GM10248 (cell line): Measurements from ENCODE around the gene COQ8A.

Experiments
- CTCF ChIA-PET: fragments of 300-600 bp; sonication (Branson Sonifier 250); formaldehyde crosslinking; extraction: SDS; loops from one replicate; lab custom pipeline; 2021; ENCODE audit warnings: antibody characterized with exemption; lab: Yijun Ruan, JAX
- POLR2A ChIA-PET: fragments of 350-650 bp; sonication (Branson Sonifier 250); formaldehyde crosslinking; extraction: SDS; loops from one replicate; lab custom pipeline; 2020; ENCODE audit warnings: antibody characterized with exemption; lab: Yijun Ruan, JAX
- DNase-seq: peaks from one replicate; pipeline ENCODE4 v3.0.0; 2012; ENCODE audit errors: extremely low spot score
- TF ChIP-seq, protein P1 (sequence below): IDR thresholded peaks from 2 replicates; pipeline ENCODE4 v1.5.1; 2012; ENCODE audit warnings: mild to moderate bottlenecking, low read depth; ENCODE audit errors: extremely low read depth, missing control alignments, control extremely low read depth

COQ8A gene

DNA sequence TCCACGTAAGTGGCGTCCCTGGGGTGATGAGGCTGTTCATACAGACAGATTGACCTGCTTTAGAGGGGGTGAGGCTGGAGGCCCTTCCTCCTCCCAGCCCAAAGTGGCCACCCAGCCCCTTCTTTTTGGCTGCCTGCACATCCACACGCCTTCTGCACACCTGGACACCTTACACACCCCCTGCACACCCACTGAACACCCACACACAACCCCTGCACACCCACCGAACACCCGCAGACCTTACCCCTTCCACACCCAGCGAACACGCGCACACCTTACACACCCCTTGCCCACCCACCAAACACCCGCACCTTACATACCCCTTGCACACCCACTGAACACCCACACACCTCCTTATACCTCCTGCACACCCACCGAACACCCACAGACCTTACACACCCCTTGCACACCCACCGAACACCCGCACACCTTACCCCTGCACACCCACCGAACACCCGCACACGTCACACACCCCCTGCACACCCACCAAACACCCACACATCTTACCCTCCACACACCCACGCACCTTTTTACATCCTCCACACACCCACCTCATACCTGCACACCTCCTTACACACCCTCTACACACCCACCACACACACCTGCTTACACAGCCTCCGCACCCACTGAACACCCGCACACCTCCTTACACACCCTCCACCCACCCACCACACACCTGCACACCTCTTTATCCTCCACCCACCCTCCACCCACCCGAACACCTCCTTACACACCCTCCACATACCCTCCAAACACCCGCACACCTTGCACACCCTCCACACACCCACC, 37.7 kb downstream of the COQ8A start:
- no peak for DNase-seq
- CTCF ChIA-PET: no interaction called here
- POLR2A ChIA-PET: no interaction called here
- TF ChIP-seq, protein P1, sequence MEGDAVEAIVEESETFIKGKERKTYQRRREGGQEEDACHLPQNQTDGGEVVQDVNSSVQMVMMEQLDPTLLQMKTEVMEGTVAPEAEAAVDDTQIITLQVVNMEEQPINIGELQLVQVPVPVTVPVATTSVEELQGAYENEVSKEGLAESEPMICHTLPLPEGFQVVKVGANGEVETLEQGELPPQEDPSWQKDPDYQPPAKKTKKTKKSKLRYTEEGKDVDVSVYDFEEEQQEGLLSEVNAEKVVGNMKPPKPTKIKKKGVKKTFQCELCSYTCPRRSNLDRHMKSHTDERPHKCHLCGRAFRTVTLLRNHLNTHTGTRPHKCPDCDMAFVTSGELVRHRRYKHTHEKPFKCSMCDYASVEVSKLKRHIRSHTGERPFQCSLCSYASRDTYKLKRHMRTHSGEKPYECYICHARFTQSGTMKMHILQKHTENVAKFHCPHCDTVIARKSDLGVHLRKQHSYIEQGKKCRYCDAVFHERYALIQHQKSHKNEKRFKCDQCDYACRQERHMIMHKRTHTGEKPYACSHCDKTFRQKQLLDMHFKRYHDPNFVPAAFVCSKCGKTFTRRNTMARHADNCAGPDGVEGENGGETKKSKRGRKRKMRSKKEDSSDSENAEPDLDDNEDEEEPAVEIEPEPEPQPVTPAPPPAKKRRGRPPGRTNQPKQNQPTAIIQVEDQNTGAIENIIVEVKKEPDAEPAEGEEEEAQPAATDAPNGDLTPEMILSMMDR: no peak

DNA sequence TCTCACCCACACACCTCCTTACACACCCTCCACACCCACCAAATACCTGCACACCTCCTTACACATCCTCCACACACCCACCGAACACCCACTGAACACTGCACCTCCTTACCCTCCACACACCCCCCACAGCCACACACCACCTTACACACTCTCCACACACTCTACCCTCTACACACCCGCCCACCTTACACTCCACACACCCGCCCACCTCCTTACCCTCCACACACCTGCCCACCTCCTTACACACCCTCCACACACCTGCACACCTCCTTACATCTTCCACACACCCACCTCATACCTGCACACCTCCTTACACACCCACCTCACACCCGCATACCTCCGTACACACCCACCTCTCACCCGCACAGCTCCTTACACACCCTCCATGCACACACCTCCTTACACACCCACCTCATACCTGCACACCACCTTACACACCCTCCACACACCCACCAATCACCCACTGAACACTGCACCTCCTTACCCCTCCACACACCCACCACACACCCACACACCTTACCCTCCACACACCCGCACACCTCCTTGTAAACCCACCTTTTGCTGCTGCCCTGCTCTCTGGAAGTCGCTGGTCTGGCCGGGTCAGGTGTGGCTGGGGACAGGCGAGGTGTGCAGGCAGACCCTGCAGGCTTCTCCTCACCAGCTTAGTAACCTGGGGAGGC, 38.5 kb downstream of the COQ8A start:
- POLR2A ChIA-PET: no interaction called here

GRCh38 chr1:226979115-226979516, 39.0 kb downstream of the COQ8A start:
- POLR2A ChIA-PET: no interaction called here
- CTCF ChIA-PET: interaction anchor here (1.1 kb wide), 1 partner anchor 65 kb away, joined by 4 read pairs; no protein-coding TSS in a partner anchor
- TF ChIP-seq, protein P1: no peak
- no peak for DNase-seq

More for the DNA sequence above, 38.5 kb downstream of the COQ8A start:
- TF ChIP-seq, protein P1: no peak
- no peak for DNase-seq
- CTCF ChIA-PET: no interaction called here

DNA sequence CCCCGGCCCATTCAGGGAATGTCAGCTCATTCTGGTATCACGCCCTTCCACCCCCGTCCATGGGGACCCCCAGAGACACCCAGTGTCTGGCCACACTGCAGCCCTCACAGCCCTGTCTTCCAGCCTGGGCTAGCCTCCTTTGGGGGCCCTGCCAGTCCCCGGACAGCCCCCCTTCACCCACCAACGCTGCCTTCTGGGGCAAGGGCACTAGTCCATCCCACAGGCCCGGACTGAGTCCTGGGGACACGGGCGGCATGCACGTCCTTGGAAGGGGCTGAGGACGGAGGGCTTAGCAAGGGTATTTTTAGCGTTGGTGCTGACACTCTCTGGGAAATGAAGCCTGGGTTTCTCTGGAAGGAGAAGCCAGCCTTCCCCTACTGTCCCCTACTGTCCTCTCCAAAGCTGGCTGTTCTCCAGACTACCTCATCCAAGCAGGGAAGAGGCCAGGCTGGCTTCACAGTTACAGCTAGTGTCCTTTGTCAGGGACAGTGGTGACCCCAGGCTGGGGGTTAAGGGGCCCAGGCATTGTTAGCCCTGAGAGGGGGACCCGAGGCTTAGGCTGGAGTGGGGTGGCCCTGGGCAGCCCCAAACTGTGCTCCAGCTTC, 39.5 kb downstream of the COQ8A start:
- TF ChIP-seq, protein P1: no peak
- ChIA-PET POLR2A (no interaction called here), CTCF (interaction anchor here (1.1 to 1.2 kb wide), 2 partner anchors 12 to 66 kb away, joined by 3 to 4 read pairs; no protein-coding TSS in a partner anchor)
- no peak for DNase-seq

DNA sequence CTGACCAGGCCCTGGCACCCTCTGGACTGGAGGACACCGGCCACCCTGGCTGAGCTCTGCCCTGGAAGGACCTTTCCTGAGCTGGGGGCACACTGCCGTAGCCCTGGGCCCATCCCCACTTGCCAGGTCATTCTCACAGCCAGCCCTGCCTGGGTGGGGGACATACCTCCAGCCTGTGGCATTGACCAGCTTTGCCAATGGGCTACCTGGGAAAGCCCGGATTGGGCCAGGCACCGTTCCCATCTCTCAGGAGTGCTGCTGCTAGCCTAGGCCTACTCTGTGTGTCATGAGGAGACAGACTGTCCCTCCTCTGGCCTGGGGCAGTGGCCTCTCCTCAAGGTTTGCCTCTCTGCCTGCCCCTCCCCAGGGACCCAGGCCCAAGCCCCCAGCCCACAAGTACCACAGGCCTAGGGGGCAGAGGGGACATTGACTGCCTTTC, 40.0 kb downstream of the COQ8A start:
- CTCF ChIA-PET: interaction anchor here (1.1 to 1.2 kb wide), 2 partner anchors 13 to 67 kb away, joined by 3 to 4 read pairs; no protein-coding TSS in a partner anchor
- DNase-seq: no peak
- TF ChIP-seq, protein P1: no peak
- POLR2A ChIA-PET: no interaction called here

- ChIA-PET POLR2A (no interaction called here), CTCF (interaction anchor here (1.1 to 1.2 kb wide), 2 partner anchors 14 to 67 kb away, joined by 3 to 4 read pairs; no protein-coding TSS in a partner anchor)
- DNase-seq: no peak
- TF ChIP-seq, protein P1: no peak
Observed at GRCh38 chr1:226980565-226981385, 40.7 kb downstream of the COQ8A start.
